GM19328 (cell line): ENCODE measurements around the gene OCRL.
"Not testable (repeated sequence)": the region's sequence is repeated elsewhere in the genome, so short reads cannot be mapped to it uniquely, and the experiment has no call there.

ENCODE experiments used
- ATAC-seq: cut with Tn5 transposase; IDR thresholded peaks from one replicate; pipeline ENCODE4 v1.9.1; 2021; ENCODE audit warnings: mild to moderate bottlenecking, moderate library complexity; ENCODE audit not compliant: unreplicated experiment

The OCRL gene

GRCh38 chrX:129534816-129535578, 5.1 kb upstream of the OCRL start:
- ATAC-seq, result no peak

DNA sequence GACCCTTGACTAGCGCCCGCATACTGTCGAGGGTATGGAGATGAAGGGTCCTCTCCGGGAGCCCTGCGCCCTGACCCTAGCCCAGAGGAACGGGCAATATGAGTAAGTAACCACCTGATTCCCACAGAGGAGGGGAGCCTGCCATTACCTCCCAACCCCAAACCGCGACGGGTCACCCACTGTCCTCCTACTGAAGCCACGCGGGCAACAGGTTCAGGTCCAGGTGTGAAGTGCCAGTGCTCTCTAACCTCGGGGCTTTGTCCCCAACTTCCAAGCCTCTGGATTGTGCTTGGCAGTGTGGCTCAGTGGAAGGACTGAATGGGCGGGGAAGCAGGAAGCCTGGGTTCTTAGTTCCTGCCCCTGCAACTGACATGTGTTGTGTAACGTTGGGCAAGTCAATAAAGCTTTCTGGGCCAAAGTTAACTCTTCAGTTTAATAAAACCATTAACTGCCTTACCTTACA, 694 bp downstream of the OCRL start:
- no peak for ATAC-seq

GRCh38 chrX:129544780-129545179, 4.7 kb downstream of the OCRL start:
- ATAC-seq, result no peak

DNA sequence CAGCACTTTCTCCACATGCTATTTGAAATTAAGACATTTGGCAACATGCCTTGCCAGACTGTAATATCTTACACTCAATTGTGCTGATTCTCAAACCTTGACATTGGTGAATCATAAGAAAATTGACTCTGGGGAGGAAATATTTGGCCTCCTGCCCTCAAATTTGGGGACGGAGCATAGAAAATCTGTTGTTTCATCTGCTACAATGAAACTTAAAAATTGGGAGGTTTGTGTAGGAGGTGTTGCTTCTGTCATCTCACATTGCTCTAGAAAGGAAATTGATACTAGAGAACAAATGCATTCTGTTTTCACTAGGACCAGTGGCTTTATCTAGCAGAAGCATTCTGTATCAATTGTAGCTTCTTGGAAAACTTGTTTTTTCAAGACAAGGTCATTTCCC, 5.3 kb downstream of the OCRL start:
- ATAC-seq, result no peak

DNA sequence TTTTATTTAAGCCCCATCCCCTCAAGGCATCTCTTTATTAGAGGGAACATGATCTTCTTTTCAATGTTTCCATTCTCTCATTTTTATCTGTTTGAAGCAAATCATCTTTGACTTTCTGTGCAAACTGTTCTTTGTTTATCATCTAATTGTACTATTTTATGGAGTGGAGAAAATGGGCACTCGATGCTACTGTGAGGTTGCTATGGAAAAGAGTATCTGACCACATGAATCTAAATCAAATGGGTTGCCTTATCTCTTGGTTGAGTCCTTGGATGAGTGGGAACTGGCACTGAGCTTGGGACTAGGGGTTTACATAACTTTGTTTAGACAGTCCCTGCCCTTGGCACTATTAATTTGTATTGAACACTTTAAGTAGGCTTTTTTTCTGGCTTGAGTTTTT, 9.1 kb downstream of the OCRL start:
- ATAC-seq, result no peak

GRCh38 chrX:129553619-129554288, 13.7 kb downstream of the OCRL start:
- peak; percentile 93 for ATAC-seq

DNA sequence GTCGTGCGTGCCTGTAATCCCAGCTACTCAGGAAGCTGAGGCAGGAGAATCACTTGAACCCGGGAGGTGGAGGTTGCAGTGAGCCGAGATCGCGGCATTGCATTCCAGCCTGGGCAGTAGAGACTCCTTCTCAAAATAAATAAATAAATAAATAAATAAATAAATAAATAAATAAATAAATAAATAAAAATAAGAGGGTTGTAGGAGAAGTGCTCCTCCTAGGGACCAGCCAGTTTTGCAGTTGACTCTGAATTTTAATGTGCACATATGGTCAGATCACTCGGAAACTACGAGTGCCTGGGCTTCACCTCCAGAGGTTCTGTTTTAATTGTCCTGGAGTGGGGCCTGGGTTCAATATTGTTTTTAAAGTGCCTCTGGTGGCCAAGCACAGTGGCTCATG, 14.8 kb downstream of the OCRL start:
- not testable (repeated sequence) for ATAC-seq

GRCh38 chrX:129556806-129557315, 16.8 kb downstream of the OCRL start:
- ATAC-seq, result no peak

DNA sequence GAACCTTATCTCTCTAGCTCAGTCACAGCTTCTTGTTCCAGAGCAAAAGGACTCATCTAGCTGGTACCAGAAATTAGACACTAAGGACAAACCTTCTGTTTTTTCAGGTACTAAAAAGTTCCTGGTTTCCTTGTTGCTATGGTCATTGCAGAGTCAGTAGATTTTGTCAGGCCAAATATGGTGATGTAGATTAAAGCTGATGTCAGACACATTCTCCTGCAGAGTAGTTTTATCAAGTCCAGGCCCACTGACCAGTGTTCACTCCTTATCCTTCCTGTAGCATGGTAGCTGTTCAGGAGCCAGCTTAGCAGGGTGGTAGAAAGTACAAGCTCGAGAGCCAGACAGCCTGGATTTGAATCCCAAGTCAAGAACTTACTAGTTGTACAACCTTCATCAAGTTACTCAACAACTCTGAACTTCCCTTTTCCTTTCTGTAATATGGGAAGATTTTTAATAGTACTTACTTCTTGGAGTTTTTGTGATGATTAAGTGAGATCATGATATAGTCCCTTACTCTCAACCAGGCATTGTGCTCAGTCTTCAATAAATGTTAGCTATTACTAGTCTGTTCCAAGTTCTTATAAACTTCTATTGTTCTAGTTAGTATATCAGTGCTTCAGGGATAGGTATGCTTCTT, 17.9 kb downstream of the OCRL start:
- no peak for ATAC-seq

- no peak for ATAC-seq
Measured at GRCh38 chrX:129559783-129560182, 19.7 kb downstream of the OCRL start.

- no peak for ATAC-seq
Measured at GRCh38 chrX:129561453-129561852, 21.4 kb downstream of the OCRL start.

DNA sequence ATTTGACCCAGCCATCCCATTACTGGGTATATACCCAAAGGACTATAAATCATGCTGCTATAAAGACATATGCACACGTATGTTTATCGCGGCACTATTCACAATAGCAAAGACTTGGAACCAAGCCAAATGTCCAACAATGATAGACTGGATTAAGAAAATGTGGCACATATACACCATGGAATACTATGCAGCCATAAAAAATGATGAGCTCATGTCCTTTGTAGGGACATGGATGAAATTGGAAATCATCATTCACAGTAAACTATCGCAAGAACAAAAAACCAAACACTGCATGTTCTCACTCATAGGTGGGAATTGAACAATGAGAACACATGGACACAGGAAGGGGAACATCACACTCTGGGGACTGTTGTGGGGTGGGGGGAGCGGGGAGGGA, 24.3 kb downstream of the OCRL start:
- ATAC-seq, result not testable (repeated sequence)

DNA sequence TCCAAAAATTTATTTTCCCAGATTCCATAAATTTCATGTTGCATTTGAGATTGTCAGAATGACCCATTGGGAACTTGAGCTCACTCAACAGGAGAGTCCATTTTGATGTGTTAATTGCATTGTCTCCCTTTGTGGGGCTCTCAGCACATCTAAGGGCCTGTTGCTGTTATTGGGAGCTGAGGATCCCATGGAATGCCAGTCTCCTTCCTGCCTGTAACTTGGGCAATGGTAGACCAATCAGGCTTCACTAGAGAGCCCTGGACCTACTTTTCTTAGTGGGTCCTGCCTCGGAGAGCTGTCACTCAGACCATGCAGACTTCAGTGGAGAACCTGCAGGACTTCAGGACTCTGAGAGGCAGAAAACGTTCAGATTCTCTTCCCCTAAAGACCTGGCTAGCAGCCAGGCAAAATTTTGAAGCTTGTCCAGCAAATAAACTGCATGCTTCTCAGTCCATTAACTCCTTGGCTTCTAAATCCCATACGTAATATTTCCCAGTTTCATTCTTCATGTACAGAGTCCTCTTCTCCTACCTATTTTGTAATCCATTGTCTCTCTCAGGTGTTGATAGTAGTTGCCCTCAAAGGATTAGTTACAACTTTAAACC, 25.1 kb downstream of the OCRL start:
- no peak for ATAC-seq

- no peak for ATAC-seq
Measured at GRCh38 chrX:129566073-129566472, 26.0 kb downstream of the OCRL start.

GRCh38 chrX:129568349-129568748, 28.3 kb downstream of the OCRL start:
- ATAC-seq, result no peak

- ATAC-seq, result no peak
Measured at GRCh38 chrX:129572422-129572821, 32.4 kb downstream of the OCRL start.

- ATAC-seq, result not testable (repeated sequence)
Measured at GRCh38 chrX:129573652-129574051, 33.6 kb downstream of the OCRL start.

DNA sequence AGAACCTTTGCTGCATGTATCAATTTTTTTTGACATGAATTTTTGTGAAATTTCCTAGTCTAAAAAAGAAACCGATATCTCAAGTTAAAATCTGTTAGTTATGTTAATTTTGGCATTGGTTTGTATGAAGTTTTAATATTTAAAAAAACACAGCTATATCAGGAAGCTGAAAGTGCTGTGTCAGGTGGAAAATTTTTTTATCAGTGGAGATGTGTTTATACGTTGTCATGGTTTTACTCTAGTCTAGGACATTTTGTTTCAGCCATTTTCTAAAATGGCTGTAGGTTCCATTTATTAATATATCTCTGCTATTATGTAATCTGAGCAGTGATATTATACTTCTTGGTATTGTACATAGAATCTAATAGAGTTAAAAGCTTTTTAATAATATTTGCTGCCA, 34.2 kb downstream of the OCRL start:
- ATAC-seq, result no peak

GRCh38 chrX:129576539-129576938, 36.5 kb downstream of the OCRL start:
- ATAC-seq, result no peak

DNA sequence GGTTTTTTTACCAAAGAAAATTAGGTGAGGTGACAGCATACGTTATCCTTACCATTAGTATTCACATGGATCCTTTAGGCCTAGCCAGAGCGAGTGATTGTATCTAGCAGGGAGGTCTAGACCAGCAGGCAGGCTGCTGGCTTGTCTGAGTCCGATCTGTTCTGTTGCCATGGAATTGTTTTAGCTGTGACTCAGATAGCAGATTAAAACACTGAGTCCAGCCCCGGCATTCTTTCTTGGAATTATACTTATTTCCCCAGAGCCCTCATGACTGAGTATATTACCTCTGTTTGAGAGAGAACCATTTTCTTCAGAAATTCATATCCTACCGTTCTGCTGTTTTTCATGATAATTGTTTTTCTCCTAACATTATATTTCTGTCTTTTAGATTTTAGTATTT, 37.4 kb downstream of the OCRL start:
- no peak for ATAC-seq

GRCh38 chrX:129577877-129578276, 37.8 kb downstream of the OCRL start:
- ATAC-seq, result no peak
